Fibroblast of lung (primary cell): ENCODE measurements around the gene RPS6KA4.

Source experiments
- EZH2 ChIP-seq: IDR thresholded peaks from 2 replicates; pipeline ENCODE4 v1.5.1; 2012; ENCODE audit warnings: low read length, control low read depth, mild to moderate bottlenecking; ENCODE audit errors: missing control alignments
- TF ChIP-seq, protein P1 (sequence below), 2 donors: IDR thresholded peaks in 1 of 2; conservative IDR thresholded peaks in 1 of 2; 1 replicate in 1 of 2; 2 replicates in 1 of 2; pipeline ENCODE4 v1.5.1; 2011 to 2012; ENCODE audit warnings: low read length in 2 of 2, control low read depth in 1 of 2, inconsistent platforms in 1 of 2, low read depth in 1 of 2, mild to moderate bottlenecking in 1 of 2

- TF ChIP-seq, protein P1, sequence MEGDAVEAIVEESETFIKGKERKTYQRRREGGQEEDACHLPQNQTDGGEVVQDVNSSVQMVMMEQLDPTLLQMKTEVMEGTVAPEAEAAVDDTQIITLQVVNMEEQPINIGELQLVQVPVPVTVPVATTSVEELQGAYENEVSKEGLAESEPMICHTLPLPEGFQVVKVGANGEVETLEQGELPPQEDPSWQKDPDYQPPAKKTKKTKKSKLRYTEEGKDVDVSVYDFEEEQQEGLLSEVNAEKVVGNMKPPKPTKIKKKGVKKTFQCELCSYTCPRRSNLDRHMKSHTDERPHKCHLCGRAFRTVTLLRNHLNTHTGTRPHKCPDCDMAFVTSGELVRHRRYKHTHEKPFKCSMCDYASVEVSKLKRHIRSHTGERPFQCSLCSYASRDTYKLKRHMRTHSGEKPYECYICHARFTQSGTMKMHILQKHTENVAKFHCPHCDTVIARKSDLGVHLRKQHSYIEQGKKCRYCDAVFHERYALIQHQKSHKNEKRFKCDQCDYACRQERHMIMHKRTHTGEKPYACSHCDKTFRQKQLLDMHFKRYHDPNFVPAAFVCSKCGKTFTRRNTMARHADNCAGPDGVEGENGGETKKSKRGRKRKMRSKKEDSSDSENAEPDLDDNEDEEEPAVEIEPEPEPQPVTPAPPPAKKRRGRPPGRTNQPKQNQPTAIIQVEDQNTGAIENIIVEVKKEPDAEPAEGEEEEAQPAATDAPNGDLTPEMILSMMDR (conservative IDR thresholded peaks at IDR 0.05 in 1 of 2, IDR thresholded peaks at IDR 0.05 in 1 of 2; ENCODE audit: low read depth in 1 of 2, low read length in 2 of 2): no peak
- no peak for TF ChIP-seq EZH2
Measured at GRCh38 chr11:64407221-64407620, 48.3 kb downstream of the RPS6KA4 start.
